ENCODE data around the gene SYT1.

SYT1 gene

GRCh38 chr12:79067977-79068376 is 203.4 kb downstream of the SYT1 start:
- no peaks in the 10 kb centered on the region for H3K27me3 ChIP-seq (replicated peaks)
- H3K4me3 ChIP-seq (ENCODE audit: low read depth, low read length), result no peak overlapping the region
- H3K27ac ChIP-seq, result no peak overlapping the region
- in situ Hi-C loops (cut with HindIII; ENCODE audit: low pct_ligation_motif_present, low sequenced_read_pairs), result no loop called here
- no peak for TF ChIP-seq CTCF (IDR thresholded peaks at IDR 0.05; ENCODE audit: low read depth, low read length, missing control alignments)
- no peaks in the 10 kb centered on the region for H3K36me3 ChIP-seq (replicated peaks)
- no peak for DNase-seq

- in situ Hi-C loops (cut with HindIII; ENCODE audit: low pct_ligation_motif_present, low sequenced_read_pairs), result no loop called here
- H3K27me3 ChIP-seq (replicated peaks), result no peaks in the 10 kb centered on the region
- H3K36me3 ChIP-seq (replicated peaks), result no peaks in the 10 kb centered on the region
- no peak for DNase-seq
- no peak for TF ChIP-seq CTCF (IDR thresholded peaks at IDR 0.05; ENCODE audit: low read depth, low read length, missing control alignments)
- H3K27ac ChIP-seq, result no peak overlapping the region
- H3K4me3 ChIP-seq (ENCODE audit: low read depth, low read length), result no peak overlapping the region
These were observed 204.4 kb downstream of the SYT1 start for GRCh38 chr12:79069009-79069408.

DNA sequence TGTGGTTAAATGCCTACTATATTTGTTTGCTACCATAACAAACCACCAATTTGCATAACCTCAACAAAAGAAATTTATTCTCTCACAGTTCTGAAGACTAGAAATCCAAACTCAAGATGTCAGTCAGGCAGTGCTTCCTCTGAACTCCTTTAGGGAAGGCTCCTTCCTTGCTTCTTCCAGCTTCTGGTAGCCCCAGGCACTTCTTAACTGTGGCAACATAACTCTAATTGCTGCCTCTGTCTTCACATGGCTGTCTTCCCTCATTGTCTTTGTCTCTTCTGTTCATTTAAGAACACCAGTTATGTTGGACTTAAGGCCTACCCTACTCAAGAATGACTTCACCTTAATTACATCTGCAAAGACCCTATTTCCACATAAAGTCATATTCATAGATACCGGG is 206.9 kb downstream of the SYT1 start:
- TF ChIP-seq CTCF (IDR thresholded peaks at IDR 0.05; ENCODE audit: low read depth, low read length, missing control alignments), result no peak
- in situ Hi-C loops (cut with HindIII; ENCODE audit: low pct_ligation_motif_present, low sequenced_read_pairs), result no loop called here
- no peak for DNase-seq
- no peak overlapping the region for H3K4me3 ChIP-seq (ENCODE audit: low read depth, low read length)
- H3K27ac ChIP-seq, result no peak overlapping the region
- no peaks in the 10 kb centered on the region for H3K27me3 ChIP-seq (replicated peaks)
- H3K36me3 ChIP-seq (replicated peaks), result no peaks in the 10 kb centered on the region

- Histone ChIP-seq H3K36me3 (replicated peaks) (no peaks in the 10 kb centered on the region), H3K4me3 (ENCODE audit: low read depth, low read length) (no peak overlapping the region), H3K27me3 (replicated peaks) (no peaks in the 10 kb centered on the region), H3K27ac (no peak overlapping the region)
- DNase-seq, result no peak
- no peak for TF ChIP-seq CTCF (IDR thresholded peaks at IDR 0.05; ENCODE audit: low read depth, low read length, missing control alignments)
- in situ Hi-C loops (cut with HindIII; ENCODE audit: low pct_ligation_motif_present, low sequenced_read_pairs), result no loop called here
These were observed 208.9 kb downstream of the SYT1 start for GRCh38 chr12:79073506-79073905.

DNA sequence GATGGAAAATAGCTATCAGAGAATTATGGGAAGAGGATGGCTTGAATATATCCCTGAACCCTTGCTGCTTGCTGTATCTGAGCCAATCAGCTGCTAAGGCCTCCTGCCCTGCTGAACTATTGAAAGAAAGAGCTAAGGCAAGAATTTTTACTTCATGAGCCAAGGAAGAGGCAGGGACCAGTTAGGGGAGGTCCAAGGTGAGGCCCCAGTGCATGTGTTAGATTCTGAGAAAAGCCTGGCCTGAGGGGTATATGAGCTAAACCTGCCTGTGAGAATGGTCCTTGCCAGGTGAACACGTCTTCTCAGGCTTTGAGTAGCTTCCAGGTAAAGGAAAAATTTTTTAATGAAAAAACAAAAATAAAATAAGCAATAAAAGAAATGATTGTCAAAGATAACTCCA is 218.0 kb downstream of the SYT1 start:
- Histone ChIP-seq H3K27me3 (replicated peaks) (no peaks in the 10 kb centered on the region), H3K4me3 (ENCODE audit: low read depth, low read length) (no peak overlapping the region), H3K27ac (no peak overlapping the region), H3K36me3 (replicated peaks) (no peaks in the 10 kb centered on the region)
- TF ChIP-seq CTCF (IDR thresholded peaks at IDR 0.05; ENCODE audit: low read depth, low read length, missing control alignments), result no peak
- in situ Hi-C loops (cut with HindIII; ENCODE audit: low pct_ligation_motif_present, low sequenced_read_pairs), result no loop called here
- DNase-seq, result no peak

DNA sequence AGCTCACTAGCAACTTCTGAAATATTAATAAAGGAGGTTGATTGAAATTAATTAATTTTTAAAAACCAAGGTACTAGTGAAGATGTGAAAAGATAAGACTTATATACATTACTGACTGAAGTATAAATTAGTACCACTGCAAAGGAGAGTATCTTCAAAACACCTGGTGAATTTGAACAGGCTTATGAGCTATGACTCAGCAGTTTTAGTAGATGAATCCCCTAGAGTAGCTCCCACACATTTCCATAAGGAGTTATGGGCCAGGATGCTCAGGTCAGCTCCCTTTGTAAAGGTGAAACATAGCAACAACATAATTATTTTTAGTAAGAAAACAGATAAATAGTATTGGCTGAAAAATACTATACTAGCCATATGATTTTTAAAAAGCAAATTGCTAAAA is 218.6 kb downstream of the SYT1 start:
- Histone ChIP-seq H3K27ac (no peak overlapping the region), H3K36me3 (replicated peaks) (no peaks in the 10 kb centered on the region), H3K27me3 (replicated peaks) (no peaks in the 10 kb centered on the region), H3K4me3 (ENCODE audit: low read depth, low read length) (no peak overlapping the region)
- no peak for DNase-seq
- in situ Hi-C loops (cut with HindIII; ENCODE audit: low pct_ligation_motif_present, low sequenced_read_pairs), result no loop called here
- TF ChIP-seq CTCF (IDR thresholded peaks at IDR 0.05; ENCODE audit: low read depth, low read length, missing control alignments), result no peak
